Measurements from ENCODE around the gene TMEM138. TPM values are rescaled to one million over a fixed set of nuclear protein-coding genes. Genes with fewer than 3 reads are reported as not detected.

TMEM138 gene
- total RNA-seq, 2 experiments from 2014 or later = 59.2 to 60.9 TPM

DNA sequence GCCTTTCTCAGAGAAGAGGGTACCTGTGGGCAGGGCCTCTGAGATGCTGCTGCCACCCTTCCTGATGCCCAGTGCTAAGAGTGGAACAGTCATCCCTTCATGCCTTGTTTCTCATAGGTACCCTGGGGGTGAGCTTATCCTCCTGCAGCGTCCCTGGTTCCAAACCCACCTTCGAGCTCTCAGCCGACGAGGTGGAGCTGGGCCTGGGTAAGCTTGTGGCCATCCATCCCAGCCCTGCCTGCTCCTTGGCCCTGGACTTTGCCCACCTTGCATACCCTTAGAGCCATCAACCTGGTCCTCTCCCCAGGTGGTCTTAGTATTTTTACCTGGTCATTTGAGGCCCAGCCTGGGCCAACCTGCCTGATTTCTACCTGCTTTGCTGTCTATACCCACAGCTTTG is 20.5 kb upstream of the TMEM138 start:
- intact Hi-C loops (cut with DNase I, micrococcal nuclease) = no loop called here
- POLR2A ChIA-PET = no interaction called here
- no peaks in the 10 kb centered on the region for H3K4me1 ChIP-seq (ENCODE audit: insufficient read depth, low read length)
- H3K27me3 Mint-ChIP-seq = no peaks in the 10 kb centered on the region
- no peak overlapping the region for H3K27ac ChIP-seq (ENCODE audit: low read depth in 1 of 2, low read length in 2 of 2)
- peaks cover under 1% of the 10 kb centered on the region for H3K4me1 Mint-ChIP-seq (ENCODE audit: low read depth)
- CTCF ChIA-PET = no interaction called here
- H3K4me3 Mint-ChIP-seq = no peak overlapping the region
- DNase-seq = no peak
- ATAC-seq (ENCODE audit: poor library complexity) = no peak
- H3K9me3 Mint-ChIP-seq = no peaks in the 10 kb centered on the region
- H3K27ac Mint-ChIP-seq = no peak overlapping the region
- H3K27me3 ChIP-seq (ENCODE audit: control insufficient read depth in 1 of 2, insufficient read depth in 2 of 2, low read length in 2 of 2) = no peaks in the 10 kb centered on the region
- peaks cover 13% of the 10 kb centered on the region for H3K36me3 ChIP-seq (ENCODE audit: insufficient read depth, low read length)
- TF ChIP-seq, protein P1, sequence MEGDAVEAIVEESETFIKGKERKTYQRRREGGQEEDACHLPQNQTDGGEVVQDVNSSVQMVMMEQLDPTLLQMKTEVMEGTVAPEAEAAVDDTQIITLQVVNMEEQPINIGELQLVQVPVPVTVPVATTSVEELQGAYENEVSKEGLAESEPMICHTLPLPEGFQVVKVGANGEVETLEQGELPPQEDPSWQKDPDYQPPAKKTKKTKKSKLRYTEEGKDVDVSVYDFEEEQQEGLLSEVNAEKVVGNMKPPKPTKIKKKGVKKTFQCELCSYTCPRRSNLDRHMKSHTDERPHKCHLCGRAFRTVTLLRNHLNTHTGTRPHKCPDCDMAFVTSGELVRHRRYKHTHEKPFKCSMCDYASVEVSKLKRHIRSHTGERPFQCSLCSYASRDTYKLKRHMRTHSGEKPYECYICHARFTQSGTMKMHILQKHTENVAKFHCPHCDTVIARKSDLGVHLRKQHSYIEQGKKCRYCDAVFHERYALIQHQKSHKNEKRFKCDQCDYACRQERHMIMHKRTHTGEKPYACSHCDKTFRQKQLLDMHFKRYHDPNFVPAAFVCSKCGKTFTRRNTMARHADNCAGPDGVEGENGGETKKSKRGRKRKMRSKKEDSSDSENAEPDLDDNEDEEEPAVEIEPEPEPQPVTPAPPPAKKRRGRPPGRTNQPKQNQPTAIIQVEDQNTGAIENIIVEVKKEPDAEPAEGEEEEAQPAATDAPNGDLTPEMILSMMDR (IDR thresholded peaks at IDR 0.05) = no peak
- H3K9me3 ChIP-seq (ENCODE audit: control insufficient read depth in 1 of 2, insufficient read depth in 1 of 2, low read length in 2 of 2) = no peaks in the 10 kb centered on the region
- H3K36me3 Mint-ChIP-seq (ENCODE audit: low read depth) = peaks cover 17% of the 10 kb centered on the region
- no peak overlapping the region for H3K4me3 ChIP-seq (ENCODE audit: low read length)

DNA sequence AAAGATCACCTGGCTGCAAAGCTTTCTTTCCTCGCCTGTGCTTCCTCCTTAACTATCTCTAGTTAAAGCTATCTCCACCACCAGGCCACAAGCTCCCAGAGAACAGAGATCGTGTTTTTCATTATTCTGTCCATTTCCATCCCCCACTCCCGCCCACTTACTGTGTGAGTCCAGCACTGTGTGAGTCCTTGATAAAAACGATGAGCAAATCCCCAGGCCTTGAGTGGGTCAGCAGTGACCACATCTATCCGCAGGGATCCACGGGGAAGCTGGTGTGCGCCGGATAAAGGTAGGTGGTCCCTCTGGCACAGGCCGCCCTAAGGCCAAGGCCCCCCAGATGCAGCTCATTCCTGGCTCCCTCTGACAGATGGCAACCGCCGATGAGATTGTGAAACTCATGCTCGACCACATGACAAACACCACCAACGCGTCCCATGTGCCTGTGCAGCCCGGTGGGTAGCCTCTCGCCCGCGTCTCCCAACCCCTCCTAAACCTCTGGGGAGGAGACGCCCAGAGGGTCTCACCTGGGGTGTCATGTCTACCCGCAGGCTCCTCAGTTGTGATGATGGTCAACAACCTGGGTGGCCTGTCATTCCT is 19.9 kb upstream of the TMEM138 start:
- Mint-ChIP-seq H3K27ac (no peak overlapping the region), H3K4me1 (ENCODE audit: low read depth) (no peaks in the 10 kb centered on the region), H3K27me3 (no peaks in the 10 kb centered on the region), H3K36me3 (ENCODE audit: low read depth) (peaks cover 20% of the 10 kb centered on the region), H3K9me3 (no peaks in the 10 kb centered on the region), H3K4me3 (no peak overlapping the region)
- CTCF ChIA-PET = no interaction called here
- ATAC-seq (ENCODE audit: poor library complexity) (no peak), DNase-seq (no peak)
- H3K36me3 ChIP-seq (ENCODE audit: insufficient read depth, low read length) = peaks cover 13% of the 10 kb centered on the region
- no peaks in the 10 kb centered on the region for H3K9me3 ChIP-seq (ENCODE audit: control insufficient read depth in 1 of 2, insufficient read depth in 1 of 2, low read length in 2 of 2)
- POLR2A ChIA-PET = no interaction called here
- intact Hi-C loops (cut with DNase I, micrococcal nuclease) = no loop called here
- no peak overlapping the region for H3K4me3 ChIP-seq (ENCODE audit: low read length)
- H3K27ac ChIP-seq (ENCODE audit: low read depth in 1 of 2, low read length in 2 of 2) = no peak overlapping the region
- no peaks in the 10 kb centered on the region for H3K27me3 ChIP-seq (ENCODE audit: control insufficient read depth in 1 of 2, insufficient read depth in 2 of 2, low read length in 2 of 2)
- TF ChIP-seq, protein P1 (IDR thresholded peaks at IDR 0.05) = no peak
- H3K4me1 ChIP-seq (ENCODE audit: insufficient read depth, low read length) = no peaks in the 10 kb centered on the region

DNA sequence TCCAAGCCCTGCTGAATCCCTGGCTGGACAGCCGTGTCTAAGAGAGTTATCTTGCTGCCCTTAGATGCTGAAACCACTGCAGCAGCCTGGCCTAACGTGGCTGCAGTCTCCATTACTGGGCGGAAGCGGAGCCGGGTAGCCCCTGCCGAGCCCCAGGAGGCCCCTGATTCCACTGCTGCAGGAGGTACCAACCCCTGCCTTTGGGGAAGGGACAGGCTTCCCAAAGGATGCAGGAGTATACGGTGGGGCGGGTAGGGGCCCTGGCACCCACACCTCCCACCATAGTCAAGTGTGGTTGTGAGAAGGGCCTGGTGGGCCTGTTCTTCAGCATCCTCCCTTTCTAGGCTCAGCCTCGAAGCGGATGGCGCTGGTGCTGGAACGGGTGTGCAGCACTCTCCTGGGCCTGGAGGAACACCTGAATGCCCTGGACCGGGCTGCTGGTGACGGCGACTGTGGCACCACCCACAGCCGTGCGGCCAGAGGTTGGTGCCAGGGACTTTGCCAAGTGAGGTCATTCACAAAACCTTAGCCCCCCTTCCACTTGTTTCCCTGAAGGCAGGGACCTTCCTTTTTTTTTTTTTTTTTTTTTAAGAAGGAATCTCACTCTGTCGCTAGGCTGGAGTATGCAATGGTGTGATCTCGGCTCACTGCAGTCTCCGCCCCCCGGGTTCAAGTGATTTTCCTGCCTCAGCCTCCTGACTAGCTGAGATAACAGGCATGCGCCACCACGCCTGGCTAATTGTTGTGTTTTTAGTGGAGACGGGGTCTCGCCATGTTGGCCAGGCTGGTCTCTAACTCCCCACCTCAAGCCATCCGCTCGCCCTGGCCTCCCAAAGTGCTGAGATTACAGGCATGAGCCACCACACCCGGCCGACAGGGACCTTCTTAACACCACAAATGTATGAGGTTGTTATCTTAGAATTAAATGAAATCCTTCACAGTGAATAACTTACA is 18.1 kb upstream of the TMEM138 start:
- Histone ChIP-seq H3K4me1 (ENCODE audit: insufficient read depth, low read length) (no peaks in the 10 kb centered on the region), H3K36me3 (ENCODE audit: insufficient read depth, low read length) (peaks cover 24% of the 10 kb centered on the region), H3K27me3 (ENCODE audit: control insufficient read depth in 1 of 2, insufficient read depth in 2 of 2, low read length in 2 of 2) (no peaks in the 10 kb centered on the region), H3K4me3 (ENCODE audit: low read length) (no peak overlapping the region), H3K9me3 (ENCODE audit: control insufficient read depth in 1 of 2, insufficient read depth in 1 of 2, low read length in 2 of 2) (no peaks in the 10 kb centered on the region), H3K27ac (ENCODE audit: low read depth in 1 of 2, low read length in 2 of 2) (no peak overlapping the region)
- ChIA-PET CTCF (no interaction called here), POLR2A (no interaction called here)
- Mint-ChIP-seq H3K36me3 (ENCODE audit: low read depth) (peaks cover 33% of the 10 kb centered on the region), H3K9me3 (no peaks in the 10 kb centered on the region), H3K4me1 (ENCODE audit: low read depth) (no peaks in the 10 kb centered on the region), H3K27ac (no peak overlapping the region), H3K27me3 (no peaks in the 10 kb centered on the region), H3K4me3 (no peak overlapping the region)
- no peak for DNase-seq
- intact Hi-C loops (cut with DNase I, micrococcal nuclease) = no loop called here
- no peak for ATAC-seq (ENCODE audit: poor library complexity)
- TF ChIP-seq, protein P1 (IDR thresholded peaks at IDR 0.05) = no peak
